Heart right ventricle (tissue), 16 donors: ENCODE results near the gene ADD3. TPM values are rescaled to one million over a fixed set of nuclear protein-coding genes. Genes with fewer than 3 reads are reported as not detected.

Experiments
- ATAC-seq, 8 donors: fragments of 200-7000 bp; cut with Tn5 transposase; one replicate each; pipeline ENCODE4 v1.9.1; 2020; ENCODE audit warnings: mild to moderate bottlenecking in 8 of 8, moderate library complexity in 8 of 8, moderate number of reproducible peaks in 1 of 8
- DNase-seq, 2 donors: peaks; one replicate each; pipeline ENCODE4 v3.0.0-alpha.2; 2020
- H3K27ac ChIP-seq, 10 donors: fragments of 200-600 bp; sonication (generic) in 2 of 10; one replicate each; pipeline versions ENCODE4 v1.5.0 to v1.8.0; 2020 to 2022; ENCODE audit warnings: mild to moderate bottlenecking in 3 of 10
- H3K27me3 ChIP-seq, 7 donors: fragments of 200-600 bp; one replicate each; pipeline ENCODE4 v1.8.0; 2021 to 2022; ENCODE audit warnings: mild to moderate bottlenecking in 2 of 7
- H3K36me3 ChIP-seq, 9 donors: fragments of 200-600 bp; sonication (generic) in 1 of 9; one replicate each; pipeline versions ENCODE4 v1.5.0 to v1.8.0; 2020 to 2022; ENCODE audit warnings: mild to moderate bottlenecking in 2 of 9
- H3K4me1 ChIP-seq, 9 donors: fragments of 200-600 bp; sonication (generic) in 1 of 9; one replicate each; pipeline versions ENCODE4 v1.5.0 to v1.8.0; 2020 to 2022; ENCODE audit warnings: mild to moderate bottlenecking in 4 of 9
- H3K4me3 ChIP-seq, 10 donors: fragments of 200-600 bp; sonication (generic) in 2 of 10; one replicate each; pipeline versions ENCODE4 v1.5.0 to v1.8.0; 2020 to 2022; ENCODE audit warnings: mild to moderate bottlenecking in 7 of 10, moderate library complexity in 2 of 10
- H3K9me3 ChIP-seq, 11 donors: fragments of 200-600 bp in 10 of 11; sonication (generic) in 2 of 11; one replicate each; pipeline versions ENCODE4 v1.5.0 to v1.8.0; 2013 to 2022; ENCODE audit warnings: mild to moderate bottlenecking in 2 of 11, control low read depth in 1 of 11, moderate library complexity in 1 of 11
- CTCF ChIP-seq, 9 donors: fragments of 200-600 bp; sonication (generic) in 2 of 9; IDR thresholded peaks; one replicate each; pipeline versions ENCODE4 v1.5.0 to v1.8.0; 2021 to 2022; ENCODE audit warnings: antibody characterized with exemption in 9 of 9, mild to moderate bottlenecking in 5 of 9, moderate library complexity in 1 of 9
- WGBS, 2 donors: extraction: QIAGEN DNeasy Blood & Tissue Kit; methylation state at CpG; one replicate each; pipeline ENCODE4 v1.1.7; 2013; ENCODE audit warnings: inconsistent platforms in 1 of 2; 5-methylcytosine and 5-hydroxymethylcytosine counted together
- intact Hi-C, 10 donors: fragments of 100-400 bp; cut with DNase I; formaldehyde crosslinking; loops; one replicate each; pipeline versions ENCODE4 v1.11.1 to v1.14.2; 2022
- polyA plus RNA-seq, 2 donors: library from polyadenylated mRNA; stranded (reverse); fragments of 200-250 nt; gene quantifications; one replicate each; pipeline ENCODE4 v1.2.3, GENCODE V29; 2013
- total RNA-seq, 10 donors: library from RNA; stranded (reverse); fragmentation: NEBNext Ultra II Directional in 3 of 10; extraction: Animal tissue kit (Norgen Biotek cat#: 25700) in 3 of 10; gene quantifications; one replicate each; pipeline versions ENCODE4 v1.2.1 to v1.2.4, GENCODE V29; 2021 to 2023
- donor health status: Arrhythmogenic right ventricular cardiomyopathy.
- donor health status: ischemic (EF 13 %, LVEDD 7.1; RV severe dilation, severe dysfunction).
- donor health status: healthy with polysubstance abuse.
- donor health status: DM: no; HTN: yes; CAD: no.
- donor health status: DM: no; HTN: no; CAD: no.
- donor health status: ischemic (EF 25% LVEDD 6.9; RV normal size, moderate dysfunction).
- donor health status: ischemic (EF 25% LVEDD 5.7; RV mildly dilated, moderate dysfunction).
- donor health status: healthy.
- donor health status: DM: yes; HTN: yes; CAD: no.
- donor health status: Ischemic cardiomyopathy.
- donor health status: ischemic (EF 35%, LVEDD 5.7; RV mildly dilated, moderate dysfunction).
- donor health status: nonischemic (EF 11% LVEDD 7.7; RV severe dilation, severe dysfunction).
- donor health status: DM: yes; HTN: yes; CAD: no.
- donor health status: PGD.
- donor health status: ischemic (EF 29% LVEDD 5.4; RV normal size, mild dysfunction).
- donor health status: nonischemic (EF 23%, LVEDD 6.1; RV moderate dilation, normal function).

Gene ADD3
- total and polyA plus RNA-seq, 12 donors: 28.0 to 106 (median 87.8) TPM

GRCh38 chr10:110138197-110138812 is 130.5 kb downstream of the ADD3 start:
- peak overlapping the region in 2 of 10 donors; percentile 53 to 83 for H3K27ac ChIP-seq
- H3K36me3 ChIP-seq: peaks cover 0 to 36% (median 5%) of the 10 kb centered on the region in 9 donors
- no peaks in the 10 kb centered on the region for H3K27me3 ChIP-seq
- TF ChIP-seq CTCF (IDR thresholded peaks at IDR 0.05): peak; percentile 55 to 84 (median 76)
- peaks cover 0 to 46% (median 35%) of the 10 kb centered on the region in 9 donors for H3K4me1 ChIP-seq
- 65 to 69% methylated on average over 5 of the region's 5 CpGs for WGBS, 2 donors
- H3K4me3 ChIP-seq: no peak overlapping the region
- DNase-seq (no peak), ATAC-seq (peak in 6 of 8 donors; percentile 44 to 76 (median 65))
- H3K9me3 ChIP-seq: no peaks in the 10 kb centered on the region
- intact Hi-C loops: loop anchor here in 9 of 10 donors (1.0 to 10.0 kb wide), 10 partner anchors 69 to 256 kb away; partner anchors contain the start of gene MXI1 (in 1 of the 9)

GRCh38 chr10:110141185-110141584 is 133.4 kb downstream of the ADD3 start:
- Histone ChIP-seq H3K4me1 (peaks cover 0 to 42% (median 35%) of the 10 kb centered on the region in 9 donors), H3K4me3 (no peak overlapping the region), H3K36me3 (peaks cover 0 to 8% (median 0%) of the 10 kb centered on the region in 9 donors), H3K9me3 (no peaks in the 10 kb centered on the region), H3K27ac (peak overlapping the region in 2 of 10 donors; percentile 18 to 70), H3K27me3 (no peaks in the 10 kb centered on the region)
- DNase-seq (no peak), ATAC-seq (no peak)
- no peak for TF ChIP-seq CTCF (IDR thresholded peaks at IDR 0.05)
- WGBS, 2 donors: 49 to 74% methylated on average over 1 of the region's 1 CpG
- intact Hi-C loops: loop anchor here in 7 of 10 donors (5.0 to 10.0 kb wide), 3 partner anchors 64 to 404 kb away; partner anchors contain the start of gene MXI1 (in 7 of the 7)

- peak overlapping the region in 7 of 10 donors; percentile 27 to 70 (median 51) for H3K27ac ChIP-seq
- intact Hi-C loops: loop anchor here in 7 of 10 donors (2.0 to 10.0 kb wide), 4 partner anchors 27 to 403 kb away; partner anchors contain the start of gene MXI1 (in 7 of the 7)
- no peak overlapping the region for H3K4me3 ChIP-seq
- peaks cover 0 to 5% (median 0%) of the 10 kb centered on the region in 9 donors for H3K36me3 ChIP-seq
- DNase-seq: peak; percentile 44 to 61
- WGBS, 2 donors: 39 to 41% methylated on average over 9 of the region's 9 CpGs
- no peaks in the 10 kb centered on the region for H3K27me3 ChIP-seq
- peak; percentile 41 to 89 (median 84) for ATAC-seq
- TF ChIP-seq CTCF (IDR thresholded peaks at IDR 0.05): no peak
- H3K4me1 ChIP-seq: peaks cover 0 to 38% (median 34%) of the 10 kb centered on the region in 9 donors
- H3K9me3 ChIP-seq: no peaks in the 10 kb centered on the region
Measured at GRCh38 chr10:110141871-110142635, 134.3 kb downstream of the ADD3 start.

GRCh38 chr10:110142965-110143364 is 135.2 kb downstream of the ADD3 start:
- Histone ChIP-seq H3K27ac (no peak overlapping the region), H3K4me3 (no peak overlapping the region), H3K4me1 (peaks cover 0 to 29% (median 25%) of the 10 kb centered on the region in 9 donors), H3K27me3 (no peaks in the 10 kb centered on the region), H3K36me3 (peaks cover 0 to 5% (median 0%) of the 10 kb centered on the region in 9 donors), H3K9me3 (no peaks in the 10 kb centered on the region)
- ATAC-seq (no peak), DNase-seq (no peak)
- intact Hi-C loops: loop anchor here in 7 of 10 donors (2.0 to 10.0 kb wide), 4 partner anchors 26 to 402 kb away; partner anchors contain the start of gene MXI1 (in 7 of the 7)
- WGBS, 2 donors: 86 to 91% methylated on average over 6 of the region's 6 CpGs
- TF ChIP-seq CTCF (IDR thresholded peaks at IDR 0.05): no peak
